HTR-8/SVneo (cell line): Measurements from ENCODE around the gene ACAA1.

ENCODE experiments used
- DNase-seq: peaks from one replicate; pipeline ENCODE4 v3.0.0; 2011; ENCODE audit warnings: low spot score, mixed read lengths; ENCODE audit not compliant: insufficient read length
- FAIRE-seq: peaks from 2 replicates; lab custom pipeline; 2011; peaks lifted over from hg19 to GRCh38; lab: Jason Lieb, UNC

ACAA1 gene

DNA sequence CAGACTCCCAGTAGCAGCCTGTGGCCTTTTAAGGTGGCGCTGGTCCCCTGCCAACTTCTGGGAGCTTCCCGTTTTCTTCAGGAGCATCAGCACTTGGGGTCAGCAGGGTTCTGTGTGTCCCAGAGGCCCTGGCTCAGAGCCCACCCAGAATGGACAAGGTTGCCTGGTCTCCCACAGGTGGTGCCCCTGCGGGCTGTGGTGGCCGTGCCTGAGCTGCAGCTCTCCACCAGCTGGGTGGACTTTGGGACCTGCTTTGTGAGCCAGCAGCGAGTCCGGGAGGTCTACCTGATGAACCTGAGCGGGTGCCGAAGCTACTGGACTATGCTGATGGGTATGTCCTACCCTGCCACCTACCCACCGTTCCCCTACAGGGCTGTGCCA lies 15.5 kb downstream of the ACAA1 start:
- DNase-seq: no peak
- FAIRE-seq: no peak

DNA sequence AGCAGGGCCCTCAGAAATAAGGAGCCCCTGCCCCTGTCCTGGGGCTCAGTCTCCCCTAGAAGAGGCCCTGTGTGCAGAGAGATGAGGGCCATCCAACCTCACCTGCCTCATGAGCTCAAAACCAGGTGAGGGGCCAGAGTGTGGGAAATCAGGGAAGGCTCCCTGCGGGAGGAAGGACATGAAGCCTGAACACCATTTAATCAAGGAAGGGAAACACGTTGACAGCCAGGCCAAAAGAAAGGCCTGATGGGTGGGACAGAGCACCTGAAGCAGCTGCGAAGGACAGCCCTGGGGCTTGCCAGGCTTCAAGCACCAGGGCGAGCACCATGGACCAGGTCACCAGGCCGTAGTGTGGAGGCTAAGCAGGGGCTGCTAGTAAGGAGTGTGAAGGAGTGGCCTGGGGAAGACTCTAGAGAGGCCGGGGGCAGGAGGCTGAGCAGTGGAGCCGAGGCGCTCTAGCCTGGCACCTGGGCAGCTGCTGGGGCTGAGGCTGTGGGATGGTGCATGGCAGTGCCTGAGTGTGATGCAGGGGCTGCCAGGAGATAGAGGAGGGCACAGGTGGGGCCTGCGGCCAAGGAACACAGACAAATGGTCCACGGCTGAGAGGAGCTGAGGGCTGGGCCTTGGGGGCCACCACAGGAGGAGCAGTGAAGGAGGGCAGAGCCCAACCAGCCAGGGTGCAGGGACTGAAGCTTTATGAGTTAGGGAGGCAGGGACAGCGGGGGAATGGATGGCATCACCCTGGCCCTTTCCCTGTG lies 16.1 kb downstream of the ACAA1 start:
- no peak for FAIRE-seq
- DNase-seq: no peak

DNA sequence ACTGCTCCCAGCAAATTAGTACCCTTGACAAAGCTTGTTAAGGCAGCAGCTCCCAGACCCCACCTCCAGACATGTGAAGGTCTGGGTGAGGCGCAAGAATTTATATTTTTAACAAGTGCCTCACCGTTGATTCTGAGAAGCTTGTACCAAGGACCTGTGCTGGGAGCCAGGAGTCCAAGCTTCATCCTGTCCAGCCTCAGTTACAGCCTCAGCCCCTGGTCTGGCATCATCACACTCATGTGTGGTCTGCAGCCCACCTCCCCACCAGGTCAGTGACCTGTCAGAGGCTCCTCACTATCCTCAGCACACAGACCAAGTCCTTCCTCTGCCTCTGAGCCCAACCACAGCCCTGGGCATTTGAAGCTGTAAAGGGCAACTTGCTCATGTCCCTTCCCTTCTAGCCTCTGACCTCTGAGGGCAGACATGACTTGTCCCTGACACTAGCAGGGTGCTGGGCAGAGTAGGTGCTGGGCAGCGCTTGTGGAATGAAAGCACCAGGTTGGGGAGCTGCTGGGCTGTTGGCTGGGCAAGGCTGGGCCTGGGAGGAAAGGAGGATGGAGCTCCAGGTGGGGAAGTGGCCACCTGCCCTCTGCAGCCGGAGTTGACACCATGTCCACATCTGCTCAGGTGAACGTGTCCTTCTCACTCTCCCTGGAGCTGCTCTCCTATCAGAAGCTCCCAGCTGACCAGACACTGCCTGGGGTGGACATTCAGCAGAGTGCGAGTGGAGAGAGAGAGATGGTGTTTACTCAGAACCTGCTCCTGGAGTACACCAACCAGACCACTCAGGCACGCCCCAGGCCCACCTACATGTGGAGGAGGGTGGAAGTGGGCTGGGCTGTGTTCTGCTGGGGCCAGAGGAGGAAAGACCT lies 16.9 kb downstream of the ACAA1 start:
- no peak for DNase-seq

DNA sequence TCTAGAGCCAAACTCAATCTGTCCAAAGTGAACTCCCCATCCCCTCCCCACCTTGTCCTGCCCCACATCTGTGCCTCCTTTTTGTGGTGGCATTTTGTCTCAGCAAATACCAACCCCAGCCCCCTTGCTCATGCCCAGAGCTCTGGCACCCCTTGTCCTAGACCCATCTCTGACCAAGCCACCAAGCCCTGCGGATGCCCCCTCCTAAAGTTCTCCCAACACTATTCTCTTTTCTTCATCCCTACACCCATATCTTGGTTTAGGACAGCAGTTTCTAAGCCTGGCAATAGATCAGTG lies 17.7 kb downstream of the ACAA1 start:
- no peak for DNase-seq
- no peak for FAIRE-seq

More for the DNA sequence above, 16.9 kb downstream of the ACAA1 start:
- FAIRE-seq: no peak

DNA sequence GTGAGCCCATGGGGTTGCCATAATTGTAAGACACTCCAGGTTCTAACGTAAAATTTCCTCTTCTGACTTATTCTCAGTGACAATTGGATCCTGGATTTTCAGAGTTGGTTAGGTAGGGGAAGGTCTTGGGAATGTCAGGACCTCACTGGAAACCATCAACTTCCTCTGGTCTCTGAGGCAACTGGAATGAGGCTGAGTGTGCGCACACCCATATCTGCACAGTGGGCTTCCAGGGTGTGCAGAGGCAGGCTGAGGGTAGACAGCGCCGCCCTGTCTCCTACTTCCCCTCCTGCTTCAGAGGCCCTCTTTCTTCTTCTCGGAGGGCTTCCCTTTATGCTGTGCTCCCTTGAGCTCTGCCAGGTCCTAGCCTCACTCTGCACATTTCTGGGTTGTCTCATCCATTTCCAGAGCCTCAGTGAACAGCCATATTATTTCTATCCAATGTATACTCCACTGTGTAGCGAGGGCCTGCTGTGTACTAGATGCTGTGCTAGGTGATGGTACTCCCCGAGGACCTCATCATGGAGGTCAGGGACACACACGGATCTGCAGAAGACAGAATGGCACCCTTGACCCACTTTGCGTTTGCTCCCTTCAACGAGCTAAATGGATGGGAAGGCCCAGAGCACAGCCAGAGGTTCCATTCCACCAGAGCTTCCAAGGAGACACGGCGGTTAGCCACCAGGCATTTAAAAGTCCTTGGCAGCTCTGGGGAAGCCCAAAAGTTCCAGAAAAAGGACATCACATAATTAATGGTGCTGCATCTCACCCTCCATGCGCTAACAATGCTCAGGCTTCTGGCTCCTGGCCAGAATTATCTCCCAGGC lies 18.3 kb downstream of the ACAA1 start:
- DNase-seq: no peak
- FAIRE-seq: no peak

DNA sequence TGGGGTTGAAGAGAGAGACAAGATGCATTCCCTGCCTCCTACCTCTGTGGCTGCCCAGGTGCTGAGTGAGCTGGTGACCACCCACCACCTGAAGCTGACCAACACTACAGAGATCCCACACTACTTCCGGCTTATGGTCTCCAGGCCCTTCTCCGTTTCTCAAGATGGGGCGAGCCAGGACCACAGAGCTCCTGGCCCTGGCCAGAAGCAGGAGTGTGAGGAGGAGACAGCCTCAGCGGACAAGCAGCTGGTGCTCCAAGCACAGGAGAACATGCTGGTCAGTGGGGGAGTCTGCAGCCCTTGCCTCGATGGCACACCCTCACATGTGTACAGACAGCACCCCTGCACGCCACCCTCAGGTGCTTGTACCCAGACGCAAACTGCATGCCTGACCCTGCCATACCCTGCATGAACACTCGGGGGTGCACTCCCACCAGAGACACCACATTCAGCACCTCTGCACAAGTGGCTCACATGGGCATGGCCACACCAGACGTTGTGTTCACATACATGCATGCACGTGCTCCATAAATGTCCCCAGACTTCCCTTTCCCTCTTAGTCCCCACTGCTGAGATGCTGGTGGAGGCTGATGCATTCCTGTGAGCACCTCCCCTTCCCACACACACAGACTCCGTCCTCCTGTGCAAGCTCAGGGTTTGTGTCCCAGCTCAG lies 19.0 kb downstream of the ACAA1 start:
- DNase-seq: peak; percentile 53
- peak; percentile 65 for FAIRE-seq

DNA sequence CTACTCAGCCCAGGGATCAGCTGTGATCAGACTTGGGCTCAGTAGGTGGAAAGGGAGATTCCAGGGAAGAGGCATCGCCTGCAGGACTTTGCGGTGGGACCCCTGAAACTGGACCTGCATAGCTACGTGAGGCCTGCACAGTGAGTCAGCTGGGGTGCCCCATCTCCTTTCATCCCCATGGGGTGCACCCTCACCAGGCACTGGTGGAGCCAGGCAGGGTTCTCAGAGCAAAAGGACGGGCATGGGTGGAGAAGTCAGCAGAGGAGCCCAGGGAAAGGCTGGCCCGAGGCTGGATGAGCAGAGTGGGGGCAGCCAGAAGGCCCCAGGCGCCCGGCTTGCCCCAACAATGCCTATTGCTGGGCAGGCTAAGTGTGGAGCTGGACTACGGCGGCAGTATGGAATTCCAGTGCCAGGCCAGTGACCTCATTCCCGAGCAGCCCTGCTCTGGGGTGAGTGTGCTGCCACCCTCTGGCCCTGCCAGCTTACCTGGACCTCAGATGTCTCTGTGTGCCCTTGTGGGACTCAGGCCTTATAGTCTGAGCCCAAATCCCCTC lies 19.7 kb downstream of the ACAA1 start:
- no peak for FAIRE-seq
- no peak for DNase-seq

DNA sequence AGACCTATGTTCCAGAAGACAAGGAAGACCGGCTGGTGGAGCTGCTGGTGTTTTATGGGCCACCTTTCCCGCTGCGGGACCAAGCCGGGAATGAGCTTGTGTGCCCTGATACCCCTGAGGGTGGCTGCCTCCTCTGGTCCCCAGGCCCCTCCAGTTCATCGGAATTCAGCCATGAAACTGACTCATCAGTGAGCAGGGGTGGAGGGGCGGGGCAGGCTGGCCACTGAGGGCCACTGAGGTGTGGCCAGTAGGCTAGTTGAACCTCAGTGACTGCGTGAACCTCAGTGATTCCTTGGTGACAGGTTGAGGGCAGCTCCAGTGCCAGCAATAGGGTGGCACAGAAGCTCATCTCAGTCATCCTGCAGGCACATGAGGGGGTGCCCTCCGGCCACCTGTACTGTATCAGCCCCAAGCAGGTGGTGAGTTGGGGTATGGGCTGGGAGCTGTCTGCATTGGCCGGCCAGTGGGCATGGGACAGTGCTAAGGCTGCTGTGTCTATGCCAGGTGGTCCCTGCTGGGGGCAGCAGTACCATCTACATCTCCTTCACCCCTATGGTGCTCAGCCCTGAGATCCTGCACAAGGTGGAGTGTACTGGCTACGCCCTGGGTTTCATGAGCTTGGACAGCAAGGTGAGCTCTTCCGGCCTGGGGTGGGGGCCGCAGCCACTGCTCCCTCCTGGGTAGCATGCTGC lies 20.3 kb downstream of the ACAA1 start:
- no peak for DNase-seq
- no peak for FAIRE-seq

DNA sequence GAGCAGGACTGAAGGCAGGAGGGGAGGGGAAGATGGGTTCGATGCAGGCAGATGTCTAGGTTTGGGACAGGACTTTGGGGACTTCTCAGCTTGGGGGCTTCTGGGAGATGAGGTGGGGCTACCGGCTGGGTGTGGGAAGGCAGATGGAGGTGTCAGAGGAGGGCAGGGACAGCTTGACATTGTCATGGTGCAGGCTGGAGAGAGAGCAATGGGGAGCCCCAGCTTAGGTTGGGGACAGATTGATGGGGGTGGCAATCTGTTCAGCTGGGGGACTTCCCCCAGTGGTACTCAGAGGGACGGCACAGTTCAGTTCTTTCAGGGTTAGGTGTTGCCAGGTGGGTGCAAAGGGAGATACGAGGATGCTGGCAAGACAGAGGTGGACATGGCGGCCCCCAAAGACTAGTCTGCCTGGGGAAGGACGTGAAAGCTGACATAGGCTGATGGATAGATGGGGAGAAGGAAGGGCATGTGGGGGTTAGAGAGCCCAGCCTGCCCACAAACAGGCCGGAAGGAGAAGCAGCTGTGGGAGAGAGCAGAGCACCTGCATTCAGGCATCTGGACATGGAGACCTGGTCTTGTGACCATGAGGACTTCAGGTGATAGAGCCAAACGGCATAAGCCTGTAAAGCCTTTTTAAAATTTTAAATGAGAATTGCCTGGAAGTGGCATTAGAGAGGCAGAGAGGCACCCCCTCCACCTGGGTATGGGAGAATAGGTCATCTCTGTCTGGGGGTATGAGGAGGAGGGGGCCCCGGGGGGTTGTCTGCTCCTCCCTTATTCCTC lies 21.1 kb downstream of the ACAA1 start:
- DNase-seq (no peak), FAIRE-seq (no peak)

DNA sequence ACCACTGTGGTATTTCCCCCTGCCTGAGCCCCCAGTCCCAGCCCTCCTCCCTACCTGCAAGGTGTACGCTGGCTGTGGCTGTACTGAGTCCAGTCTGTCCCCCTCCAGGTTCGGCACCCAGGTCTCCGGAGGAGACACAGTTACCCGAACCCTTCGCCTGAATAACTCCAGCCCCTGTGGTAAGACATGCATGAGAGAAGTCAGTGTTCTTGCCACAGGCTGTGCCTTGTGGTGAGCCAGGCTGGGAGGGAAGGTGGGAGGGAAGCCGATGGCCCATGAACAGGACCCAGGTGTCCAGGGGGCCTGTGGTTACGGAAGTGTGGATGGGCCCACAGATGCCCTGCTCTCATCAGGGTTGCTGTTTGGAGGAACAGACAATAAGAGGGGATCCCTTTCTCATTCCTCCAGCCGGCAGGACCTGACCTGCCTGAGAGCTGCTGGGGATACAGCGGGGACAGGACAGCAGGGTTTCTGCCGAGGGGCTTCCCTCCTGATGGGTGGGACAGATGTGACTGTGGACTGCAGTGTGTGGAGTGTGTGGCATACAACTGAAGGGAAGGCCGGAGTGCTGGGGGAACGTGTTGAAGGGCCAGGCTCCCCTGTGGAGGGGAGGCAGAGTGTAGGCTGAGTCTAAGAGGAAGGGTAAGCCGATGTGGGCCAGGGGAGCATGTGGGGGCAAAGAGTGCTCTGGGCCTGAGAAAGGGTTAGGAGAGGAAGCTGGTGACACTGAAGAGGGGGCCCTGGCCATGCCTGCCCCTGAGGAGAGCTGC lies 21.9 kb downstream of the ACAA1 start:
- DNase-seq: no peak
- no peak for FAIRE-seq

DNA sequence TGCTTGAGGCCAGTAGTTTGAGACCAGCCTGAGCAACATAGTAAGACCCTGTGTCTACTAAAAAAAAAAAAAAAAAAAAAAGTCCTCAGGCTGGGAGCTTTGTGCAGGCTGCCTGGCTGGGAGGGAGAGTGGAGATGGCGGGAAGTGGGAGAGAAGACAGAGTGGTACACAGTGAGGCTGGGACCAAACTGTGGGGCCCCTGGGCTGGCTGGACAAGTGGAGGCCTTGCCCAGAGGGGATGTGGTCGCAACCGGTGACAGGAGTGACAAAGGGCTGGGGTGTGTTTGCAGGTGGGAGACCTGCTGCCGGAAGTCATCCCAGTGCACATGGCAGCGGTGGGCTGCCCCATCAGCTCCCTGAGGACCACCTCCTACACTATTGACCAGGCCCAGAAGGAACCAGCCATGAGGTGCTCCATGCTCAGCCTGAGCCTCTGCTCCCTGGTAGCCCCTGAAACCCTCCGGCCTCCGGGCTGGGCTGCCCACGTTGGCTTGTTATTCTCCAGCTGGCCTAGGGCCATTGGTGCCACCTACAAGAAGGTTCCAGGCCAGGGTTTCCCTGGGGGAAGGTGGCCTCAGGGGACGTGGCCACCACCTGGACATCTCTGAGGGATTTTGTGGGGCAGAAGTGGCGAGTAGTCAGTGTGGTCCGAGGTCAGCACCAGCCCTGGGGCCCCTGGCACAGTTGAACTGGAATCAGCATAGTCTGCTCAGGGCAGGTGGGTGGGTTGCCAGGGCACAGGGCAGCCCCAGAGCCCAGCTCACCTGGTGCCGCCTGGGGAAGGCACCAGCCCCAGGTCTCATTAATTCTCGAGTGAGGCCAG lies 22.7 kb downstream of the ACAA1 start:
- FAIRE-seq (no peak), DNase-seq (no peak)

DNA sequence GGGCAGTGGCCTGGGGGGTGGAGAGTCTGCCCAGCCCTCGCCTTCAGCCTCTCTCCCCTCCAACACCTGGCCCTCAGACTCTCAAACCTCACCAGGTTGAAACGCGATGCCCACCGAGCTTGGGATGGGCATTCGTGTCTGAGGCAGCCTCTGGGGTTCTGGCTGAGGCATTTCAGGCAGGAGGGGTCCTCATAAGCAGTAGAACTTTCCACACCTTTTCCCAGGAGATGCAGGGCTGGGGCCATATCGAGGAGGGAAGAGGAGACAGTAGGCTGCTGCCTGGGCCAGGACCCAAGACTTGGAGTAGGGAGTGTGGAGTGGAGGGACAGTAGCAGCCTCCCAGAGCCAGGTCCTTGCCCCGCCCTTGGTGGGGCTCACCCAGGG lies 24.6 kb downstream of the ACAA1 start:
- FAIRE-seq: no peak
- no peak for DNase-seq

DNA sequence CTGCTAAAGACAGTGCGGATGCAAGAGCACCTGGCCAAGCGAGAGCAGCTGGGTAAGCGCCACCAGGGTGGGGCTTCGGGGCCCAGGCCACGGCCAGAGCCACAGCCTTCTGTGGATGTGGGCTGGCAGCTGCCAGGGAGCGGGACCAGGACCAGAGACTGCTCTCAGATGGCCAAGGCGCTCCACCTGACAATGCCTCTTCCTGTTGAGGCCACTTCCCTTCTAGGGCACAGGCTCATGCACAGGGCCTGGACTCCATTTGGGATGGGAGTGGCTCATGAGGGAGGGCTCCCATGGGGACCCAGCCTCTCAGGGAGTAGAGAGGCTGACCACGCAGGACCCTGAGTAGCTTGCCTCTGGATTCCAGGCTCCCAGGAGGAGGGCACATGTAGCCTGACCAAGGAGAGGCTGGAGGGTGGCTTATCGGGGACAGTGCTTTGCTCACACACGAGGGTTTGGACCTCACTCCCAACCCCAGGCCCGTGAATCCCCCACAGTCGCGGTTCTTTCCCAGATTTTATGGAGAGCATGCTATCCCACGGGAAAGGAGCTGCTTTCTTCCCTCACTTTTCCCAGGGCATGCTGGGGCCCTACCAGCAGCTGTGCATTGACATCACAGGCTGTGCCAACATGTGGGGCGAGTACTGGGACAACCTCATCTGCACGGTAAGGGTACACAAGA lies 25.1 kb downstream of the ACAA1 start:
- no peak for FAIRE-seq
- DNase-seq: no peak

DNA sequence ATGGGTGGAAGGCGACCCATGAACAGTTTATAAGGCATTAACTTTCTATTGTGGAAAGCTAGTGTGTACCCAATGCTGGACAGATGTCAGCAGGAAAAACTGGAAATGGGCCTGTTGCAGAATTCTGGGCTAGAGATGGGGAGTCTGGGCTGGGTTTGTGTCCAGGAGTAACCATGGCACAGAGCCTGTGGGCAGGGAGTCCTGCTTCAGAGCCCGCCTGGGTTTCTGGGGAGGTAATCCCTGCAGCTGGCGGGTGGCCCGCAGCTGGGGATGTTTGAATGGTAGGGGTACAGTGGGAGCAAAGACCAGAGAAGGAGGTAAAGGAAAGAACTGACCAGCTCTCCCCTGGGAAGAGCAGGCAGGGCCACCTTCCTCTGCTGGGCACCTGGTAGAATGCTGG lies 25.7 kb downstream of the ACAA1 start:
- FAIRE-seq: no peak
- no peak for DNase-seq

DNA sequence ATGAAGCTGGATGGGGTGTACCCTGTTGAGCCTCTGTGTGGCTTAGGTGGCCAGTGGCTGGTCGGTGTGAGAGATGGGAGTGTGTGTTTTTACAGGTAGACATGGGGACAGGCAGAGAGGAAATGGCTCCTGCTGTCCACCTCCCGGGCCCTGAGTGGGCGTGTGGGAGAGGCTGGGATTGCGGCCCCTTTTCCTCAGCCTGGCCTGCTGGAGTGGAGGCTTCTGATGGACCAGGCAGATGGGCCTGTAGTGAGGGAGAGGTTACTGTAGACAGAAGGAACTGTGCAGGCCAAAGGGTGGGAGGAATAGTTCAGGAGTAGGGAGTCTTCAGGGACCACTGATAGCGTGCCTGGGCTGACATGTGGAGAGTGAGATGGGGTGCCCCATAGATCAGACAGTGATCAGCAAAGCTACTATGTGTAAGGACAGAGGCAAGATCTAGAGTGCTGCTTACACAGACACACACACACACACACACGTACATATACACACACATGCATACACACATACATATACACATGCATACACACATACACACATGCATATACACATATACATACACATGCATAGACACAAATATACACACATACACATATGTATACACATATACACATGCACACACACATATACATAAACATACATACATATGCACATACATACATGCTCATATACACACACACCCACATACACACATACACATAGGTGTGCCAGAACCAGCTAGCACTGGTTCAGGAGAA lies 26.4 kb downstream of the ACAA1 start:
- DNase-seq: no peak
- FAIRE-seq: peak; percentile 48
